HepG2 (cell line): ENCODE results near the gene NUB1. TPM values are rescaled to one million over a fixed set of nuclear protein-coding genes. Genes with fewer than 3 reads are reported as not detected.

ENCODE experiments used
- ATAC-seq: fragments of 200-7000 bp; cut with Tn5 transposase; 3 replicates; pipeline ENCODE4 v1.9.1; 2020; ENCODE audit warnings: mild to moderate bottlenecking, moderate library complexity
- BruUV-seq: library from RNA; stranded (reverse); fragments of 400-500 nt; replicated peaks from 2 replicates; lab custom pipeline; 2021; lab: Mats Ljungman, UMichigan
- CTCF ChIA-PET: fragments of 300-600 bp; formaldehyde crosslinking; extraction: SDS; loops from one replicate; lab custom pipeline; 2021; ENCODE audit warnings: low total read pairs, inconsistent platforms, low intra/inter-chr PET ratio; lab: Yijun Ruan, JAX
- POLR2A ChIA-PET: fragments of 350-600 bp; sonication (Branson Sonifier 250); formaldehyde crosslinking; loops from one replicate; lab custom pipeline; 2020; ENCODE audit warnings: antibody characterized with exemption, inconsistent platforms; lab: Yijun Ruan, JAX
- DNase-seq: peaks from one replicate; pipeline ENCODE4 v3.0.0-alpha.2; 2015; ENCODE audit warnings: low spot score
- FAIRE-seq: peaks from 3 replicates; lab custom pipeline; 2011; peaks lifted over from hg19 to GRCh38; lab: Jason Lieb, UNC
- H2AFZ ChIP-seq: one replicate; pipeline ENCODE4 v1.6.1; 2011; ENCODE audit warnings: low read length, inconsistent platforms
- H3K27ac ChIP-seq: fragments of 300-600 bp; 3 replicates; pipeline ENCODE4 v1.8.0; 2011; ENCODE audit warnings: mixed run types, mild to moderate bottlenecking, mixed read lengths, low read length, inconsistent platforms; ENCODE audit not compliant: insufficient read depth; ENCODE audit errors: extremely low read length
- H3K27me3 ChIP-seq, 2 experiments: fragments of 200-600 bp in 1 of 2; 2 replicates in 1 of 2; 3 replicates in 1 of 2; pipeline versions ENCODE4 v1.6.0 to v1.8.0; 2011; ENCODE audit warnings: low read length in 2 of 2, mild to moderate bottlenecking in 2 of 2, moderate library complexity in 2 of 2, inconsistent platforms in 1 of 2; ENCODE audit not compliant: insufficient read depth in 2 of 2, control insufficient read depth in 1 of 2
- H3K36me3 ChIP-seq, 2 experiments: fragments of 200-600 bp in 1 of 2; replicated peaks in 1 of 2; 2 replicates in 1 of 2; 3 replicates in 1 of 2; pipeline versions ENCODE4 v1.5.1 to v1.8.0; 2011; ENCODE audit warnings: low read length in 2 of 2, inconsistent platforms in 1 of 2; ENCODE audit not compliant: insufficient read depth in 2 of 2, control insufficient read depth in 1 of 2
- H3K4me1 ChIP-seq: 2 replicates; pipeline ENCODE4 v1.5.1; 2012; ENCODE audit warnings: low read length, inconsistent platforms; ENCODE audit not compliant: insufficient read depth
- H3K4me2 ChIP-seq: 2 replicates; pipeline ENCODE4 v1.6.0; 2011; ENCODE audit warnings: low read depth, low read length, inconsistent platforms
- H3K4me3 ChIP-seq, 3 experiments: fragments of 200-600 bp in 1 of 3; sonication (generic), shearing (Covaris generic) in 1 of 3; replicated peaks in 1 of 3; 2 replicates each; pipeline ENCODE4 v1.5.1; 2011 to 2016; ENCODE audit warnings: low read length in 3 of 3, inconsistent platforms in 2 of 3, low read depth in 2 of 3, mild to moderate bottlenecking in 2 of 3, control low read depth in 1 of 3, mixed read lengths in 1 of 3; ENCODE audit not compliant: insufficient read depth in 1 of 3
- H3K79me2 ChIP-seq: one replicate; pipeline ENCODE4 v1.6.1; 2011; ENCODE audit warnings: low read length, inconsistent platforms; ENCODE audit not compliant: insufficient read depth
- H3K9ac ChIP-seq: 2 replicates; pipeline ENCODE4 v1.6.0; 2011; ENCODE audit warnings: mild to moderate bottlenecking, low read depth, low read length, inconsistent platforms; ENCODE audit not compliant: insufficient read depth
- H3K9me3 ChIP-seq: 2 replicates; pipeline ENCODE4 v1.5.1; 2012; ENCODE audit warnings: mild to moderate bottlenecking, low read length
- H4K20me1 ChIP-seq: 2 replicates; pipeline ENCODE4 v1.6.0; 2011; ENCODE audit warnings: inconsistent platforms, mild to moderate bottlenecking, low read length, moderate library complexity; ENCODE audit not compliant: insufficient read depth
- BHLHE40 ChIP-seq: IDR thresholded peaks from 2 replicates; pipeline ENCODE4 v1.6.1; 2011; ENCODE audit warnings: low read length, improper control_type of control experiment
- EEA1 ChIP-seq: sonication (generic); formaldehyde crosslinking; IDR thresholded peaks from 2 replicates; pipeline ENCODE4 v1.5.1; 2020; ENCODE audit warnings: mild to moderate bottlenecking, missing genetic modification reagents, borderline replicate concordance
- HDAC6 ChIP-seq: fragments of 200-600 bp; sonication (generic); IDR thresholded peaks from 2 replicates; pipeline ENCODE4 v1.7.0; 2017; ENCODE audit warnings: mild to moderate bottlenecking, antibody characterized with exemption, low read length, low read depth
- MXI1 ChIP-seq: IDR thresholded peaks from 3 replicates; pipeline ENCODE4 v1.6.1; 2012; ENCODE audit warnings: low read depth, low read length, inconsistent platforms, borderline replicate concordance
- NR2C2 ChIP-seq: sonication (generic); formaldehyde crosslinking; IDR thresholded peaks from 2 replicates; pipeline ENCODE4 v1.4.0; 2020; ENCODE audit warnings: missing genetic modification reagents, mild to moderate bottlenecking, moderate library complexity, borderline replicate concordance
- PAF1 ChIP-seq: IDR thresholded peaks from 2 replicates; pipeline ENCODE4 v1.6.1; 2016; ENCODE audit warnings: missing genetic modification reagents, missing compliant biosample characterization
- RARA ChIP-seq: IDR thresholded peaks from 2 replicates; pipeline ENCODE4 v1.6.1; 2016; ENCODE audit warnings: missing genetic modification reagents, missing compliant biosample characterization
- REPIN1 ChIP-seq: sonication (generic); formaldehyde crosslinking; IDR thresholded peaks from 2 replicates; pipeline ENCODE4 v1.8.0; 2022; ENCODE audit warnings: missing genetic modification reagents, low read depth, mild to moderate bottlenecking, borderline replicate concordance
- RFX3 ChIP-seq: IDR thresholded peaks from 2 replicates; pipeline ENCODE4 v1.6.1; 2016; ENCODE audit warnings: missing biosample characterization, missing genetic modification reagents
- ZBTB34 ChIP-seq: sonication (generic); formaldehyde crosslinking; IDR thresholded peaks from 2 replicates; pipeline ENCODE4 v1.8.0; 2022; ENCODE audit warnings: mild to moderate bottlenecking, missing genetic modification reagents
- ZNF550 ChIP-seq: sonication (generic); formaldehyde crosslinking; IDR thresholded peaks from 2 replicates; pipeline ENCODE4 v1.4.0; 2020; ENCODE audit warnings: mild to moderate bottlenecking, missing genetic modification reagents, borderline replicate concordance
- ZNF672 ChIP-seq: sonication (generic); formaldehyde crosslinking; IDR thresholded peaks from 2 replicates; pipeline ENCODE4 v1.8.1; 2022; ENCODE audit warnings: missing genetic modification reagents
- ZNF713 ChIP-seq: sonication (generic); formaldehyde crosslinking; IDR thresholded peaks from 2 replicates; pipeline ENCODE4 v1.4.0; 2020; ENCODE audit warnings: mild to moderate bottlenecking, missing genetic modification reagents
- ZNF720 ChIP-seq: sonication (generic); formaldehyde crosslinking; IDR thresholded peaks from 2 replicates; pipeline ENCODE4 v1.4.0; 2020; ENCODE audit warnings: missing genetic modification reagents
- ZNF850 ChIP-seq: sonication (generic); formaldehyde crosslinking; conservative IDR thresholded peaks from 2 replicates; pipeline ENCODE4 v1.9.0; 2021; ENCODE audit warnings: mild to moderate bottlenecking, missing genetic modification reagents
- ZSCAN9 ChIP-seq: IDR thresholded peaks from 2 replicates; pipeline ENCODE4 v1.6.1; 2016; ENCODE audit warnings: borderline replicate concordance
- WGBS: methylation state at CpG from one replicate; pipeline ENCODE4 v1.1.6; 2017; ENCODE audit warnings: low lambda C conversion rate; 5-methylcytosine and 5-hydroxymethylcytosine counted together
- in situ Hi-C: cut with HindIII; loops from 2 replicates; pipeline ENCODE4 v1.10.0; 2017; ENCODE audit warnings: low pct_unique_long_range_greater_than_20kb; ENCODE audit not compliant: extremely low pct_ligation_motif_present
- intact Hi-C: fragments of 100-400 bp; cut with micrococcal nuclease; formaldehyde crosslinking; loops from one replicate; pipeline ENCODE4 v1.10.0; 2022; ENCODE audit not compliant: unreplicated experiment
- polyA plus RNA-seq, 8 experiments: library from polyadenylated mRNA; depleted of rRNA in 3 of 8; stranded (reverse) in 7 of 8; unstranded in 1 of 8; fragments of >200 nt; fragmentation: Illumina TruSeq in 4 of 8; extraction: Trizol in 4 of 8; gene quantifications; 2 replicates each; pipeline versions ENCODE4 v1.2.1 to v1.2.3, GENCODE V29; 2011 to 2016; ENCODE audit warnings: low read depth in 4 of 8, missing spikeins in 1 of 8, mixed read lengths in 1 of 8; ENCODE audit not compliant: insufficient read depth in 1 of 8
- total RNA-seq, 5 experiments: library from RNA; depleted of rRNA; stranded (reverse); fragments of >200 nt; fragmentation: Illumina TruSeq; extraction: Trizol; gene quantifications; 2 replicates each; pipeline ENCODE4 v1.2.3, GENCODE V29; 2016; ENCODE audit warnings: low read depth in 1 of 5
- TF ChIP-seq, protein P1 (sequence below): sonication (generic); formaldehyde crosslinking; IDR thresholded peaks from 2 replicates; pipeline ENCODE4 v1.5.0; 2020; ENCODE audit warnings: mild to moderate bottlenecking, missing genetic modification reagents
- TF ChIP-seq, protein P2 (sequence below): sonication (generic); formaldehyde crosslinking; IDR thresholded peaks from 2 replicates; pipeline ENCODE4 v1.9.0; 2021; ENCODE audit warnings: missing genetic modification reagents, mild to moderate bottlenecking, borderline replicate concordance

The NUB1 gene
- total and polyA plus RNA-seq, 2 of the 13 experiments (the other 11 are each of a cell fraction or from before 2014, with no cell fraction given): 27.1 to 37.0 TPM

DNA sequence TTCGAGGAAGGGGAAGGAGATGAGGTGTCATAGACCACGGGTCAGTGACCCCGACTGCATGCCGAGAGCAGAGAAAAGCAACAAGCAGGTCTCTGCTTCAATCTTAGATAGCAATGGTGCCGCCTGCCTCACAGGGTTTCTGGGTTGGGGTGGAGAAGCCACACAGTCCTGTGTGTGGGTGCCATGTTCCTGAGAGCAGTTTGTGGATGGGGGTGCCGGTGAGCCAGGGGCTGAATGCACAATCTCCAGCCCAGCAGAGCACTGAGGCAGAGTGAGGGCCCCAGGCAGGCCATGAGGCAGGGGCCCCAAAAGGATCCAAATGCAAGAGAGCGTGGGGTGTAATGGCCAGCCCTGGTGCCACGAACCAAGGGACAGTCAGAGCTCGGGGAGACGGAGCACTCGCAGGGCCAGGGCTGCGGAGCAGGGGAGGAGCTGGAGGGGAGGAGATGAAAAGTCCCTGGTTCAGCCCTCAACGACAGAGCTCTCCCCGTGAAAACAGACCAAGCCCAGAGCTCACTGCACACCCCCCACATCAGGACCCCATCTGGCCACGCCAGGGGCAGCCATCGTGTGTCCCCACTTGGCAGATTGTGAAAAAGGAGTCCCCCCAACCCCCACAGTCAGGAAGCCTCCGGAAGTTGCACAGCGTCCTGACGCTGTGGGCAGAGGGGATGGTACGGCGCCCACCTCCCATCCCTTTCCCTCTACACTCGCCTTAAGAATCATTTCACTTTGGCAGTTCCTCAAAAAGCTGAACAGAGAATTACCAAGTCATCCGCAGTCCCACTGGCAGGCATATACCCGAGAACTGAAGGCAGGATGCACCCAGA lies 48.4 kb downstream of the NUB1 start (continued):
- no peak for TF ChIP-seq EEA1 (CRISPR knock-in tag)
- no peak for TF ChIP-seq ZSCAN9
- TF ChIP-seq ZNF550 (CRISPR knock-in tag): no peak
- no peak for TF ChIP-seq REPIN1
- TF ChIP-seq ZNF672 (CRISPR knock-in tag): no peak

DNA sequence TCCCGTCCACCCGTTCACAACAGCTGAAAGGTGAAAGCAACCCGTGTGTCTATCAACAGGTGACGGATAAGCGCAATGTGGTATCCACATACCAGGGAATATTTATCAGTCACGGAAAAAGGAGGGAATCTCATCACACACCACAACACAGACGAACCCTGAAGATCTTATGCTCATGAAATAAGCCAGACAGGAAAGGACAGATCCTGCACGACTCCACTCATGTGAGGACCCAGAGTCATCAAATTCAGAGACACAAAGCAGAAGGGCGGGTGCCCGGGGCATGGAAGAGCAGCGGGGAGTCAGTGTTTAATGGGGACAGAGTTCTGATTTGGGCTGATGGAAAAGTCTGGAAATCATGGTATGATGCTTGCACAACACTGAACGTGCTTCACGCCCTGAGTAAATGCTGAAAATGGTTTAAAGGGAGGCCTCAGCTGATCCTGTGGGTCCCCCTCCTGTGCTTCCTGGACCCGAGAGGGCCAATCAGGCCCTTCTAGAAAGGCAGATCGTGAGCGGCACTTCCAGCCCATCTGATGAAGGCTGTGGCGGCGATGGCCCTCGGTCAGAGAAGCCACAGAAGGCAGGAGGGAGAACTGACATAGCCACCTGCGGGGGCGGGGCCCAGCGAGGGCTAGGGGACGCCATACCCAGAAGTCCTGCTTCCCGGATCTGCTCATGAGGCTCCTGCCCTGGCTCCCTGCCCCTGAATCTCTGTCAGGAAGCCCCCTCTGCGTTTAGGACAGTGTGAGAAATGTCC lies 49.2 kb downstream of the NUB1 start:
- Histone ChIP-seq H4K20me1 (no peaks in the 10 kb centered on the region), H3K4me1 (no peaks in the 10 kb centered on the region), H2AFZ (no peak overlapping the region), H3K79me2 (no peaks in the 10 kb centered on the region), H3K27me3 (peaks cover 20 to 96% of the 10 kb centered on the region in 2 experiments; a peak in 4 of 5 replicates), H3K4me2 (no peak overlapping the region), H3K27ac (no peak overlapping the region), H3K36me3 (no peaks in the 10 kb centered on the region), H3K9ac (no peak overlapping the region), H3K9me3 (no peaks in the 10 kb centered on the region), H3K4me3 (no peak overlapping the region)
- no peak for DNase-seq
- ATAC-seq: no peak
- intact Hi-C loops: no loop called here
- CTCF ChIA-PET: no interaction called here
- in situ Hi-C loops: no loop called here
- 35% methylated on average over 15 of the region's 25 CpGs for WGBS
- POLR2A ChIA-PET: no interaction called here
- FAIRE-seq: no peak
- BruUV-seq: no TSS peak
- TF ChIP-seq, protein P1, sequence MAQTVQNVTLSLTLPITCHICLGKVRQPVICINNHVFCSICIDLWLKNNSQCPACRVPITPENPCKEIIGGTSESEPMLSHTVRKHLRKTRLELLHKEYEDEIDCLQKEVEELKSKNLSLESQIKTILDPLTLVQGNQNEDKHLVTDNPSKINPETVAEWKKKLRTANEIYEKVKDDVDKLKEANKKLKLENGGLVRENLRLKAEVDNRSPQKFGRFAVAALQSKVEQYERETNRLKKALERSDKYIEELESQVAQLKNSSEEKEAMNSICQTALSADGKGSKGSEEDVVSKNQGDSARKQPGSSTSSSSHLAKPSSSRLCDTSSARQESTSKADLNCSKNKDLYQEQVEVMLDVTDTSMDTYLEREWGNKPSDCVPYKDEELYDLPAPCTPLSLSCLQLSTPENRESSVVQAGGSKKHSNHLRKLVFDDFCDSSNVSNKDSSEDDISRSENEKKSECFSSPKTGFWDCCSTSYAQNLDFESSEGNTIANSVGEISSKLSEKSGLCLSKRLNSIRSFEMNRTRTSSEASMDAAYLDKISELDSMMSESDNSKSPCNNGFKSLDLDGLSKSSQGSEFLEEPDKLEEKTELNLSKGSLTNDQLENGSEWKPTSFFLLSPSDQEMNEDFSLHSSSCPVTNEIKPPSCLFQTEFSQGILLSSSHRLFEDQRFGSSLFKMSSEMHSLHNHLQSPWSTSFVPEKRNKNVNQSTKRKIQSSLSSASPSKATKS (CRISPR knock-in tag): no peak
- TF ChIP-seq RFX3 (CRISPR knock-in tag) (no peak), ZNF720 (CRISPR knock-in tag) (no peak), ZNF713 (CRISPR knock-in tag) (no peak), BHLHE40 (no peak), PAF1 (no peak), HDAC6 (no peak), ZNF850 (CRISPR knock-in tag) (no peak), RARA (CRISPR knock-in tag) (no peak), MXI1 (no peak), ZBTB34 (CRISPR knock-in tag) (no peak), NR2C2 (CRISPR knock-in tag) (no peak)
- TF ChIP-seq, protein P2, sequence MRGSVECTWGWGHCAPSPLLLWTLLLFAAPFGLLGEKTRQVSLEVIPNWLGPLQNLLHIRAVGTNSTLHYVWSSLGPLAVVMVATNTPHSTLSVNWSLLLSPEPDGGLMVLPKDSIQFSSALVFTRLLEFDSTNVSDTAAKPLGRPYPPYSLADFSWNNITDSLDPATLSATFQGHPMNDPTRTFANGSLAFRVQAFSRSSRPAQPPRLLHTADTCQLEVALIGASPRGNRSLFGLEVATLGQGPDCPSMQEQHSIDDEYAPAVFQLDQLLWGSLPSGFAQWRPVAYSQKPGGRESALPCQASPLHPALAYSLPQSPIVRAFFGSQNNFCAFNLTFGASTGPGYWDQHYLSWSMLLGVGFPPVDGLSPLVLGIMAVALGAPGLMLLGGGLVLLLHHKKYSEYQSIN (CRISPR knock-in tag): no peak
